Mesodermal cell (in vitro differentiated cells): ENCODE results near the gene CAPN11.
"Not testable (repeated sequence)": the region's sequence is repeated elsewhere in the genome, so short reads cannot be mapped to it uniquely, and the experiment has no call there.

Source experiments
- H3K27ac ChIP-seq: 2 replicates; pipeline ENCODE4 v1.7.0; 2013; ENCODE audit warnings: mild to moderate bottlenecking, low read depth, low read length, moderate library complexity; ENCODE audit not compliant: severe bottlenecking
- H3K36me3 ChIP-seq: 2 replicates; pipeline ENCODE4 v1.7.1; 2013; ENCODE audit warnings: mild to moderate bottlenecking, low read length, moderate library complexity; ENCODE audit not compliant: control insufficient read depth, insufficient read depth
- H3K4me1 ChIP-seq: one replicate; pipeline ENCODE4 v1.7.1; 2013; ENCODE audit warnings: mild to moderate bottlenecking, low read length; ENCODE audit not compliant: insufficient read depth, control insufficient read depth, poor library complexity, severe bottlenecking
- H3K4me3 ChIP-seq: 2 replicates; pipeline ENCODE4 v1.7.0; 2013; ENCODE audit warnings: low read length, control low read depth, mild to moderate bottlenecking; ENCODE audit not compliant: insufficient read depth, poor library complexity, severe bottlenecking; ENCODE audit errors: extremely low read depth
- H3K9me3 ChIP-seq: 2 replicates; pipeline ENCODE4 v1.7.1; 2013; ENCODE audit warnings: mild to moderate bottlenecking, low read length, moderate library complexity; ENCODE audit not compliant: control insufficient read depth
- WGBS, 2 experiments: methylation state at CpG; one replicate each; pipeline ENCODE4 v1.1.5; 2013; ENCODE audit warnings: missing lambda C conversion rate in 2 of 2; ENCODE audit not compliant: insufficient coverage in 2 of 2; 5-methylcytosine and 5-hydroxymethylcytosine counted together

Gene CAPN11

GRCh38 chr6:44172731-44173500 lies 14.3 kb downstream of the CAPN11 start:
- WGBS, 2 experiments, result 32 to 39% methylated on average over 9 to 10 of the region's 15 CpGs
- H3K36me3 ChIP-seq, result no peaks in the 10 kb centered on the region
- no peaks in the 10 kb centered on the region for H3K4me1 ChIP-seq

DNA sequence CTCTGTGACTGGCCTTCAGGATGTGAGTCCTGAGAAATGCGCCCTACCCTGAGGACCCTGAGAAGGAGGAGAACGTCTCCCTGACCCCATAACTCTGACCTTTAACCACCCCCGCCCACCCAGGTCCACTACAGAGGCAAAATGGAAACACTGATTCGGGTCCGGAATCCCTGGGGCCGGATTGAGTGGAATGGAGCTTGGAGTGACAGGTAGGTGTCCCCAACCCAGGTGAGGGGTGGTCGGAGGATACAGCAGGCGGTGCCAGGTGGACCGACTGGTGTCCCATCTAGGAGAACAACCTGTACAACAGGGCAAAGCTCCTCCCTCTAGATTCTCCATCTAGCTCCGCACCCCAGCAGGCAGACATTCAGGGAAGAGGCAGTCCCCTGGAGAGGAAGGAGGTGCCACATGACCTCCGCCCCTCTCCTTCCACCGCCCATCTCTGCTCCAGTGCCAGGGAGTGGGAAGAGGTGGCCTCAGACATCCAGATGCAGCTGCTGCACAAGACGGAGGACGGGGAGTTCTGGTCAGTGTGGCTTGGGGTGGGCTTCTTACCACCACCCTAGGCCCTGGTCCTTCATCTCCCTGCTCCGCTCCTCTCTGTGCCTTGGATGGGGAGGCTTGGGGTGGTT lies 17.6 kb downstream of the CAPN11 start:
- Histone ChIP-seq H3K9me3 (no peaks in the 10 kb centered on the region), H3K4me1 (peaks cover 3% of the 10 kb centered on the region), H3K27ac (no peak overlapping the region), H3K4me3 (no peak overlapping the region), H3K36me3 (no peaks in the 10 kb centered on the region)
- 90 to 93% methylated on average over 2 to 9 of the region's 15 CpGs for WGBS, 2 experiments

More at GRCh38 chr6:44172731-44173500, 14.3 kb downstream of the CAPN11 start:
- no peak overlapping the region for H3K4me3 ChIP-seq
- no peaks in the 10 kb centered on the region for H3K9me3 ChIP-seq
- H3K27ac ChIP-seq, result no peak overlapping the region

- Histone ChIP-seq H3K9me3 (no peaks in the 10 kb centered on the region), H3K36me3 (no peaks in the 10 kb centered on the region), H3K27ac (no peak overlapping the region), H3K4me3 (no peak overlapping the region), H3K4me1 (peaks cover 3% of the 10 kb centered on the region)
- WGBS, 2 experiments, result 89% methylated on average over 21 to 24 of the region's 24 CpGs
These were observed 18.3 kb downstream of the CAPN11 start for GRCh38 chr6:44176762-44177509.

DNA sequence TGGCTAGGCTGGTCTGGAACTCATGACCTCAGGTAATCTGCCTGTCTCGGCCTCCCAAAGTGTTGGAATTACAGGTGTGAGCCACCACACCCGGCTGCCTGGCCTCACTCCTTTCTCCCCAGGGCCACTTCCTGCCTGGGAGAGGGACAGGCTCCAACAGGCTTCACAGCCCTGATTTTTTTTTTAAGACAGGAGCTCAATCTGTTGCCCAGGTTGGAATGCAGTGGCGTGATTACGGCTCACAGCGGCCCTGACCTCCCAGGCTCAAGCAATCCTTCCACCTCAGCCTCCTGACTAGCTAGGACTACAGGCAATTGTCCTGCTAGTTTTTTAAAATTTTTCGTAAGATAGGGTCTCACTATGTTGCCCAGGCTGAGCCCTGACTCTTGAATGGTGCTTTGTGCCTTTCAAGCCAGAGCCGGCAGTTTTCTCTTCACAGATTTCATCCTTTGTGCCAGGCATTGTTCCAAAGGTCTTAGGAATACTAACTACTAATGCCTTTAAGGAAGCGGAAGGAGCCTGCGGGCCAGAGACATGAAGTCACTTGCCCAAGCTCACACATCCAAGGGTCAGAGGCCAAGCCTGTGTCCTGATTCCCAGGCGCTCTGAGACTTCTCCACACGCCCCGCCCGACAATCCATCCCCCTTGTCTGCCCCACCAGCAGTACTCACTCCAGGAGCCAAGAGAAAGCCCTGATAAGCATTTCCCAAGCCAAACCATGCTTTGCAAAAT lies 19.2 kb downstream of the CAPN11 start:
- H3K4me3 ChIP-seq, result no peak overlapping the region
- peaks cover 3% of the 10 kb centered on the region for H3K4me1 ChIP-seq
- 80 to 88% methylated on average over 12 to 13 of the region's 13 CpGs for WGBS, 2 experiments
- no peaks in the 10 kb centered on the region for H3K36me3 ChIP-seq
- peak overlapping the region; percentile 41 for H3K27ac ChIP-seq
- no peaks in the 10 kb centered on the region for H3K9me3 ChIP-seq

DNA sequence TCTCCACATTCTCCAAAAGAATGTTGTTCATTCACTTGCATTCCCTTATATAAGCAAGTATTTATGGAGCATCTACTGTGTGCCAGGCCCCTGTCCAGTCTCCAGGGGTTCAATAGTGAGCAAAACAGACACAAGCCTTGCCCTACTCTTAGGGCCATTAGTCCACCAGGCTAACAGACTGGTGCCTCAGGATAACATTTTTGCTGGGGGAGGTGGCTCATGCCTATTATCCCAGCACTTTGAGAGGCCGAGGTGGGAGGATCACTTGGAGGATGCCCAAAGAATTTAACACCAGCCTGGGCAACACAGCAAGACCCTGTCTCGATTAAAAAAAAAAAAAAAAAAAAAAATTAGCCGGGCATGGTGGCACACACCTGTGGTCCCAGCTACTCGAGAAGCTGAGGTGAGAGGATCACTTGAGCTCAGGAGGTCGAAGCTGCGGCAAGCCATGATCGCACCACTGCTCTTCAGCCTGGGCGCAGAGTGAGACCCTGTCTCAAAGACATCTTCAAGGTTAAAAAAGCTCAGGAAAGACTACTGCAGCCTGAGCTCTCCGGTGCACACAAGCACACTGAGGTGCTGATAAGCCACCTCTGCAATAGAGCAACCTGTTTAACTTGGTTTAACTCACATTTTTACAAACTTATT lies 19.9 kb downstream of the CAPN11 start:
- peaks cover 3% of the 10 kb centered on the region for H3K4me1 ChIP-seq
- H3K27ac ChIP-seq, result no peak overlapping the region
- H3K36me3 ChIP-seq, result no peaks in the 10 kb centered on the region
- no peaks in the 10 kb centered on the region for H3K9me3 ChIP-seq
- H3K4me3 ChIP-seq, result no peak overlapping the region
- 90 to 92% methylated on average over 7 of the region's 9 CpGs for WGBS, 2 experiments

- H3K4me1 ChIP-seq, result peaks cover 3% of the 10 kb centered on the region
- H3K9me3 ChIP-seq, result no peaks in the 10 kb centered on the region
- no peak overlapping the region for H3K27ac ChIP-seq
- WGBS, 2 experiments, result 83 to 86% methylated on average over 3 to 4 of the region's 4 CpGs
- no peaks in the 10 kb centered on the region for H3K36me3 ChIP-seq
- no peak overlapping the region for H3K4me3 ChIP-seq
These were observed 20.5 kb downstream of the CAPN11 start for GRCh38 chr6:44179072-44179536.

- H3K4me3 ChIP-seq, result no peak overlapping the region
- WGBS, 2 experiments, result 88 to 95% methylated on average over 7 of the region's 7 CpGs
- H3K9me3 ChIP-seq, result no peaks in the 10 kb centered on the region
- H3K36me3 ChIP-seq, result no peaks in the 10 kb centered on the region
- no peak overlapping the region for H3K27ac ChIP-seq
- peaks cover 3% of the 10 kb centered on the region for H3K4me1 ChIP-seq
These were observed 21.0 kb downstream of the CAPN11 start for GRCh38 chr6:44179648-44180047.

DNA sequence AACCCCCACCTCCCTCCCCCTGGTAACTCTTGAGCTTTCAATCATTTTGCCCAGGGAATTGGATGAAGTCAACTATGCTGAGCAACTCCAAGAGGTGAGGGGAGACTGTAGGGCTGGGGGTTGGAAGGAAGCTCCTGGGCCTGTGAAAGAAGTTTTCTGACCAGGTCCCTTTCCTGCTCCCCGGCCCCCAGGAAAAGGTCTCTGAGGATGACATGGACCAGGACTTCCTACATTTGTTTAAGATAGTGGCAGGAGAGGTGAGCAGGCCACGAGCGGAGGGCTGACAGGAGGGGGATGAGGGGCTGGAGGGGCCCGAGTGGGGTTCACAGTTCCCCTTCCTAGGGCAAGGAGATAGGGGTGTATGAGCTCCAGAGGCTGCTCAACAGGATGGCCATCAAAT lies 21.8 kb downstream of the CAPN11 start:
- no peak overlapping the region for H3K4me3 ChIP-seq
- H3K36me3 ChIP-seq, result no peaks in the 10 kb centered on the region
- peaks cover 3% of the 10 kb centered on the region for H3K4me1 ChIP-seq
- H3K27ac ChIP-seq, result no peak overlapping the region
- WGBS, 2 experiments, result 86 to 91% methylated on average over 1 to 4 of the region's 4 CpGs
- no peaks in the 10 kb centered on the region for H3K9me3 ChIP-seq

DNA sequence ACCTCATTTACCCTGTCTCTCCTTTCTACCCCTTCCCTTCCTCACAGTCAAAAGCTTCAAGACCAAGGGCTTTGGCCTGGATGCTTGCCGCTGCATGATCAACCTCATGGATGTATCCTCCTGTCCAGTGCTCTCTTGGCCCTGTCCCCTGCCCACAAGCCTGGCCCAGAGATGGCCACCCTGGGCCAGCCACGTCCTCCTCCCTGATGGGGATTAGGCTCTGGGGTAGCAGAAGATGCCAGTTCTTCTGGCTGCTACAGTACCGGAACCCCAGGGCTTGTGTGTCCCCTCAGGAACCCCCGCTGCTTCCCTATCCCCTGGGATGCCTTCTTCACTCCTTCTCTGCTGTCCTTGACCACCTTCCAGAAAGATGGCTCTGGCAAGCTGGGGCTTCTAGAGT lies 22.3 kb downstream of the CAPN11 start:
- Histone ChIP-seq H3K27ac (no peak overlapping the region), H3K36me3 (no peaks in the 10 kb centered on the region), H3K9me3 (no peaks in the 10 kb centered on the region), H3K4me1 (peaks cover 5% of the 10 kb centered on the region), H3K4me3 (no peak overlapping the region)
- WGBS, 2 experiments, result 96% methylated on average over 3 of the region's 4 CpGs; no CpG with 5 or more reads in 1 of the 2 experiments

GRCh38 chr6:44181784-44182183 lies 23.2 kb downstream of the CAPN11 start:
- H3K36me3 ChIP-seq, H3K4me3 ChIP-seq, H3K27ac ChIP-seq, H3K9me3 ChIP-seq: not testable (repeated sequence)
- H3K4me1 ChIP-seq, result peaks cover 13% of the 10 kb centered on the region
